ENCODE data around the gene TJAP1.

GRCh38 chr6:43493230-43493629, 15.9 kb downstream of the TJAP1 start:
- TF ChIP-seq REST (IDR thresholded peaks at IDR 0.05; ENCODE audit: borderline replicate concordance) (no peak), CTCF (IDR thresholded peaks at IDR 0.05; ENCODE audit: poor library complexity, severe bottlenecking) (no peak), RAD21 (conservative IDR thresholded peaks at IDR 0.05) (no peak), TAF1 (IDR thresholded peaks at IDR 0.05; ENCODE audit: low read depth) (no peak), MXI1 (conservative IDR thresholded peaks at IDR 0.05; ENCODE audit: poor library complexity, severe bottlenecking) (no peak), POLR2AphosphoS5 (IDR thresholded peaks at IDR 0.05) (no peak), EZH2 (IDR thresholded peaks at IDR 0.05; ENCODE audit: borderline replicate concordance, insufficient read depth, low read length, poor library complexity, severe bottlenecking) (no peak), EP300 (conservative IDR thresholded peaks at IDR 0.05; ENCODE audit: poor library complexity, severe bottlenecking) (no peak), SMC3 (conservative IDR thresholded peaks at IDR 0.05; ENCODE audit: poor library complexity) (no peak)
